HG03095 (cell line): ENCODE data around the gene SMIM33.
"Not testable (repeated sequence)": the region's sequence is repeated elsewhere in the genome, so short reads cannot be mapped to it uniquely, and the experiment has no call there.

Experiments used
- ATAC-seq: cut with Tn5 transposase; IDR thresholded peaks from one replicate; pipeline ENCODE4 v1.9.1; 2021; ENCODE audit warnings: moderate library complexity; ENCODE audit not compliant: unreplicated experiment

SMIM33 gene

DNA sequence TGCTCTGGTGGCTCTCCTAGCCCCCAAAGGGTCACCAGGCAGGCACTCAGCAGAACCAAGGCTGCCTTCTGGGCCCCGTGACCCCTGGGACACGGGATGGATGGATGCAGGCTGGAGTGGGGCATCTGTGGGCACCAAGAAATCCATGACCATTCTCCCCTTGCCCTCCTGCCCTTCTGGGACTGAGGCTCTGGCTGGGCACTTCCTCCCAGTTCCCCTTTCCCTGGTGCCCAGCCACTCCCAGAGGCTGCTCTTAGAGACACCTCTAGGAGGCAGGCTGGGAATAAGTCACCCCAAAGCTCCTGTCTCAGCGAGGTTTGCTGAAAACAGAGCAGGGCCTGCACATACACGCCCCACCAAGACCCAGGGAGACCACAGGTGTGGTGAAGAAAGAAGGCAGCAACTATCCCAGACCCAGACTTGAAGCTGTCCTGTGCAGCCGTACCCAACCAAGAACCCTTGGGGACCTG, 10.8 kb downstream of the SMIM33 start:
- no peak for ATAC-seq

- no peak for ATAC-seq
Measured at GRCh38 chr5:139482050-139482889, 11.5 kb downstream of the SMIM33 start, which contains the start of gene STING1. Gene STING1 (minus strand): TSS chr5:139482758. CDS start chr5:139481704, 1,054 bp downstream.

GRCh38 chr5:139482890-139483208, 12.0 kb downstream of the SMIM33 start:
- ATAC-seq: not testable (repeated sequence)

DNA sequence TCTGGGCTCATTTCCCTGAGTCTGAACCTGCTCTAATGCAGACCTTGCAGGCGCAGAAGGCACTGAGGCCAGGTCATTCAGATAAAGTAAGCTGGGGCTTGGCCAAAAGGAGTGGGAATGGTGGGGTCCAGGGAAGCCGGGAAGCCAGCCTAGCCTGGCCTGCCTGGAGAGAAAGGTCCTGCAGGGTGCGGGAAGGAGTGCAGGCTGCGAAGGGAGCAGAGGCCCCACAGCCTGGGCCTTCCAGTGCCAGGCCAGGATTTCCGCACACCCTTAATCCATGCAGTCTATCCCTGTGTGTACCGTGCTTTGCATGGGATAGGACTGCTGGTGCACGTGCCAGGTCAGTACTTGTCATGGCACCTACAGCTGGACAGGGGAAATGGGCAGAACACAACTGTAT, 15.4 kb downstream of the SMIM33 start:
- no peak for ATAC-seq

- no peak for ATAC-seq
Measured at GRCh38 chr5:139488260-139488659, 17.5 kb downstream of the SMIM33 start.

DNA sequence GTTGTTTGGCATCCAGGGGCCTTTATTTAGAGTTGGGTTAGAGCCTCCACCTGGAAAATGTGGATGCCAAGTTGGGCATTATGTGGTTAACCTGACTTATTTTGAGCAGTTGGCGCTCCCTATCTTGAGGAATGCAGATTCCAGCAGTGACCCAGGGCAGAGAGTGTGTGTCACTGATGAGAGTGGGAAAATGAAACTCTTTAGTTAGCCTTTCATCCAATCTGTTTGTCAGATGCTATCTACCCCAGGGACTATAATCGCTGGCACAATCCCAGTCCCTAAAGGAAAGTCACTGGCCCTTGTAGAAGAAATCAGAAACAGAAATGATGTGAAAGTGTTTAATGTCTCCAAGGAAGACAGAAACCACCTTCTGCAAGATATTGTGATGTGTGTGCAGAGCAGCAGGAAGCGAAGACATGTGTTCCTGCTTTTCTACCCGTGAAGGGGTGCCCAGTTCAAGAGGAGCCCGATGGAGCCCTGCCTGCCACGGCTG, 21.9 kb downstream of the SMIM33 start:
- no peak for ATAC-seq

DNA sequence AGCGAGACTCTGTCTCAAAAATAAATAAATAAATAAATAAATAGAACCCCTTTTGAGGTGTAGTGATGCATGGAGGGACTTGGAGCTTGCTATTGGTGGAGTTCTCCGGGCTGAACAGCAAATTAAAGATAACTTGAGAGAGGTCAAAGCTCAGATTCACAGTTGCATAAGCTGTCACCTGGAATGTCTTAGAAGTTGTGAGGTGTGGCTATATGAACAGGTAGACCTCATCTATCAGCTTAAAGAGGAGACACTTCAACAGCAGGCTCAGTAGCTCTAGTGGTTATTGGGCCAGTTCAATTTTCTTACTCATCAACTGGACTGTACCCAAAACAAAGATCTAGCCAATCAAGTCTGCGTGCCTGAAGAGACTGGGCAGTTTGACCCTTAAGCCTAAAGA, 23.5 kb downstream of the SMIM33 start:
- no peak for ATAC-seq

GRCh38 chr5:139494832-139495231, 24.0 kb downstream of the SMIM33 start:
- no peak for ATAC-seq

DNA sequence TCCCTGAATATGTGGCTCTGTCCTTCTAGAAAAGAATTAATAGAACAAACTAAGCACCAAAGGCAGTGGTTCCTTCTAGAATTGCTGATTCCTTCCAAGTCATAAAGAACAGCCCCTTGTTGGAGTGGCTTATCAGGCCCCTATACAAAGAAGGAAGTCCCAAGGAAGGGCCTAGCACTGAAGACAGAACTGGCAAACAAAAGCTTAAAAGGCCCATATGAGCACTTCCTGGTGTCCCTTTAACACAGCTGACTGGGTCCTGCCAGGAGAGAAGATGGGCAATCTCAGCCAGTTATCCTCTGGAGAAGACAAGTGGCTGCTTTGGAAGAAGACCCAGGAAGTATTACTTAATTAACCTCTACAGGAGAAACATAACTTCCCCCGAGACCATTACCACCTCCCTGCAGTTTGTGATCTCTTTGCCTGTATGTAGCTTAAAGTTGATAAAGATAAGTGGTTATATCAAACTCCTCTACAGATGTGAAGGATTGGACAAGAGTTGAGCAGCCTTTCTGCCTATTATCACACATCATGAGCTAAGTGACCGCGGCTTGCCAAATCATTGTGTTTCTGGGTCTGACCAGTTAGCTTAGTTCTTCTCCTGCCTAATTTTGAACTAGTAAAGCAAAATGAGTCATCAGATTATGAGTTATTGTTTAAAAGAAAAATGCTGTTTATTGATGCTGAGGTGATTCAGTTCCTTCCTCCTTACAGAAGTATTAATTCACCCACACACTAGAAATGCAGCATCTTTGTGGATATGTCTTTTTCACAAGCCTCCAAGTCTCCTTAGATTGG, 25.0 kb downstream of the SMIM33 start:
- no peak for ATAC-seq

GRCh38 chr5:139501381-139501780, 30.6 kb downstream of the SMIM33 start:
- ATAC-seq: no peak

- not testable (repeated sequence) for ATAC-seq
Measured at GRCh38 chr5:139503036-139503817, 32.4 kb downstream of the SMIM33 start.

- ATAC-seq: not testable (repeated sequence)
Measured at GRCh38 chr5:139503879-139504278, 33.1 kb downstream of the SMIM33 start.

- not testable (repeated sequence) for ATAC-seq
Measured at GRCh38 chr5:139504722-139505121, 33.9 kb downstream of the SMIM33 start.

DNA sequence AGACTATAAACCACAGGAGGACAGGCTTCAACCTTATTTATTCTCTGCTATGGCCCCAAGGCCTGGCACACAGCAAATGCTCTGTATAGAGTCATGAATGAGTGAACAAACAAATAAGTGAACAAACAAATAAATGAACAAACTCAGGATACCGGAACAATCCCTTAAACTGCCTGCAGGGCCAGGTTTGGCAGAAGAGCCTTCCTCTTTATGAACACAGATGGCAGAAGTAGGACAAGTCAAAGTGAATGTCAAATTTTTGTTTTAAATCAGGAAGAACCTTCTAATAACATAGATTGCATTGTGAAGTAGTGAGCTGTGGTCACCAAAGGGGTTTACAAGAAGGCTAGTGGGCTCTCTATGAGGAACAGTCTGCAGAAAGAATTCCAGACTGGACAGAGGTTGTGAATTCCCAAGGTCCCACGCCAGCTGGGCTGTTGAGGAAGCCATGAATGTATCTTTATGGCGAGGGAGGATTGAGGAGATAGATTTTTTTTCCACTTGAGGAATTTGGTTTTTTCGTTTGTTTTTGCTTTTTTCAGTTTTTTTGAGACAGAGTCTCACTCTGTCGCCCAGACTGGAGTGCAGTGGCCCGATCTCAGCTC, 42.1 kb downstream of the SMIM33 start:
- no peak for ATAC-seq

DNA sequence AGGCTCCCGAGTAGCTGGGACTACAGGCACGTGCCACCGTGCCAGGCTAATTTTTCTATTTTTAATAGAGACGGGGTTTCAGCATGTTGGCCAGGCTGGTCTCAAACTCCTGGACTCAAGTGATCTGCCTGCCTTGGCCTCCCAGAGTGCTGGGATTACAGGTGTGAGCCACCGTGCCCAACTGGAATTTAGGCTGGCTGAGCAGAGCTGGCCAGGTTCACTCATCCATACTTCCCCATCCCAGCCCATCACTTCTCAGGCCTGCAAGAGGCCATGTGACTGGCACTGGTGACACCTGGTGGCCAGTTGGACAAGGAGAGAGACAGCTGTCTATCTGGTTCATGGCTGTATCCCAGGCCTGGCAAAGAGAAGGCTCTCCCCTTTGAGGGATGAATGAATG, 42.6 kb downstream of the SMIM33 start:
- peak; percentile 54 for ATAC-seq

- ATAC-seq: no peak
Measured at GRCh38 chr5:139513852-139514485, 43.2 kb downstream of the SMIM33 start.

DNA sequence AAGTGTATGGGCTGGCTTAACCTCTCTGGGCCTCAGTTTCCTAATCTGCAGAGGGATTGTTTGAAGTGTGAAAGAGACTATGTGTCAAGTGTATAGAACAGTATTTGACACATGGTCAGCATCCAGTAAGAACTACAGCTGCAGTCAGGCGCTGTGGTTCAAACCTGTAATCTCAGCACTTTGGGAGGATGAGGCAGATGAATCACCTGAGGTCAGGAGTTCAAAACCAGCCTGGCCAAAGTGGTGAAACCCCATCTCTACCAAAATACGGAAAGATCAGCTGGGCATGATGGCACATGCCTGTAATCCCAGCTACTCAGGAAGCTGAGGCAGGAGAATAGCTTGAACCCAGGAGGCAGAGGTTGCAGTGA, 43.7 kb downstream of the SMIM33 start:
- no peak for ATAC-seq

- ATAC-seq: peak; percentile 82
Measured at GRCh38 chr5:139517683-139518564, 47.1 kb downstream of the SMIM33 start.
